ENCODE results near the gene ENAH.

Gene ENAH

GRCh38 chr1:225652729-225653462 lies at the start of gene ENAH:
Gene ENAH, minus strand, starts transcription at chr1:225653123. Its CDS starts 433 bp downstream, at chr1:225652690.
- Histone ChIP-seq H3K27ac (ENCODE audit: low read depth, low read length) (no peak within 1 kb of the TSS), H3K9me3 (ENCODE audit: control insufficient read depth, insufficient read depth, low read length) (no peaks in the 10 kb centered on the region), H3F3A (ENCODE audit: control insufficient read depth, insufficient read depth) (no peaks in the 10 kb centered on the region), H3K79me2 (ENCODE audit: control insufficient read depth, low read length) (no peaks in the 10 kb centered on the region), H3K4me2 (ENCODE audit: low read length) (peak within 1 kb of the TSS; percentile 58), H3K9me2 (replicated peaks; ENCODE audit: control insufficient read depth, low read length) (no peaks in the 10 kb centered on the region), H3K27me3 (ENCODE audit: control insufficient read depth, low read length) (peaks cover 55% of the 10 kb centered on the region), H3K4me3 (ENCODE audit: low read length) (peak within 1 kb of the TSS; percentile 54), H3K36me3 (ENCODE audit: control insufficient read depth, low read length) (no peaks in the 10 kb centered on the region), H4K20me1 (ENCODE audit: control insufficient read depth, insufficient read depth, low read depth, low read length) (no peaks in the 10 kb centered on the region), H3K4me1 (ENCODE audit: control insufficient read depth, low read length) (peaks cover 11% of the 10 kb centered on the region)
- no peak; the same call in 1 of the 2 replicates for TF ChIP-seq EZH2phosphoT487 (IDR thresholded peaks at IDR 0.05; ENCODE audit: borderline replicate concordance, low read length)
- TF ChIP-seq CTCF (IDR thresholded peaks at IDR 0.05; ENCODE audit: low read depth, low read length, poor library complexity, severe bottlenecking), result no peak

- no peak overlapping the region for H3K4me3 ChIP-seq (ENCODE audit: low read length)
Measured at GRCh38 chr1:225700889-225701465, 48.1 kb upstream of the ENAH start.

GRCh38 chr1:225700164-225700821 lies 47.4 kb upstream of the ENAH start:
- Histone ChIP-seq H3F3A (ENCODE audit: control insufficient read depth, insufficient read depth) (no peaks in the 10 kb centered on the region), H3K4me3 (ENCODE audit: low read length) (no peak overlapping the region), H3K79me2 (ENCODE audit: control insufficient read depth, low read length) (no peaks in the 10 kb centered on the region), H3K4me2 (ENCODE audit: low read length) (no peak overlapping the region), H3K36me3 (ENCODE audit: control insufficient read depth, low read length) (no peaks in the 10 kb centered on the region), H3K27me3 (ENCODE audit: control insufficient read depth, low read length) (no peaks in the 10 kb centered on the region), H3K9me3 (ENCODE audit: control insufficient read depth, insufficient read depth, low read length) (no peaks in the 10 kb centered on the region), H4K20me1 (ENCODE audit: control insufficient read depth, insufficient read depth, low read depth, low read length) (no peaks in the 10 kb centered on the region), H3K9me2 (replicated peaks; ENCODE audit: control insufficient read depth, low read length) (no peaks in the 10 kb centered on the region), H3K27ac (ENCODE audit: low read depth, low read length) (no peak overlapping the region), H3K4me1 (ENCODE audit: control insufficient read depth, low read length) (no peaks in the 10 kb centered on the region)
- TF ChIP-seq EZH2phosphoT487 (IDR thresholded peaks at IDR 0.05; ENCODE audit: borderline replicate concordance, low read length) (no peak), CTCF (IDR thresholded peaks at IDR 0.05; ENCODE audit: low read depth, low read length, poor library complexity, severe bottlenecking) (no peak)

More at GRCh38 chr1:225700889-225701465, 48.1 kb upstream of the ENAH start:
- no peaks in the 10 kb centered on the region for H3K4me1 ChIP-seq (ENCODE audit: control insufficient read depth, low read length)
- no peaks in the 10 kb centered on the region for H3K9me2 ChIP-seq (replicated peaks; ENCODE audit: control insufficient read depth, low read length)
- no peaks in the 10 kb centered on the region for H3K36me3 ChIP-seq (ENCODE audit: control insufficient read depth, low read length)
- H3K27me3 ChIP-seq (ENCODE audit: control insufficient read depth, low read length), result no peaks in the 10 kb centered on the region
- no peaks in the 10 kb centered on the region for H3F3A ChIP-seq (ENCODE audit: control insufficient read depth, insufficient read depth)
- H3K4me2 ChIP-seq (ENCODE audit: low read length), result no peak overlapping the region
- H3K9me3 ChIP-seq (ENCODE audit: control insufficient read depth, insufficient read depth, low read length), result no peaks in the 10 kb centered on the region
- H3K79me2 ChIP-seq (ENCODE audit: control insufficient read depth, low read length), result no peaks in the 10 kb centered on the region
- no peak for TF ChIP-seq CTCF (IDR thresholded peaks at IDR 0.05; ENCODE audit: low read depth, low read length, poor library complexity, severe bottlenecking)
- no peak for TF ChIP-seq EZH2phosphoT487 (IDR thresholded peaks at IDR 0.05; ENCODE audit: borderline replicate concordance, low read length)
- no peaks in the 10 kb centered on the region for H4K20me1 ChIP-seq (ENCODE audit: control insufficient read depth, insufficient read depth, low read depth, low read length)
- H3K27ac ChIP-seq (ENCODE audit: low read depth, low read length), result no peak overlapping the region
